Ishikawa (cell line): ENCODE data around the gene DISP3.

Source experiments
- CEBPB ChIP-seq: IDR thresholded peaks from 2 replicates; pipeline ENCODE4 v1.6.1; 2012
- CREB1 ChIP-seq: IDR thresholded peaks from 2 replicates; pipeline ENCODE4 v1.6.1; 2012; ENCODE audit warnings: low read depth
- EP300 ChIP-seq: IDR thresholded peaks from 2 replicates; pipeline ENCODE4 v1.6.1; 2012; ENCODE audit warnings: borderline replicate concordance
- NFIC ChIP-seq: IDR thresholded peaks from 2 replicates; pipeline ENCODE4 v1.6.1; 2012
- TAF1 ChIP-seq: IDR thresholded peaks from 2 replicates; pipeline ENCODE4 v1.6.1; 2012; ENCODE audit warnings: low read depth, mild to moderate bottlenecking
- TCF12 ChIP-seq: IDR thresholded peaks from 2 replicates; pipeline ENCODE4 v1.6.1; 2012; ENCODE audit warnings: low read depth
- TEAD4 ChIP-seq: IDR thresholded peaks from 2 replicates; pipeline ENCODE4 v1.6.1; 2012
- ZBTB7A ChIP-seq: IDR thresholded peaks from 2 replicates; pipeline ENCODE4 v1.6.1; 2012; ENCODE audit warnings: low read depth
- TF ChIP-seq, protein P1 (sequence below): IDR thresholded peaks from 2 replicates; pipeline ENCODE4 v1.6.1; 2012
- TF ChIP-seq, protein P2 (sequence below): IDR thresholded peaks from 2 replicates; pipeline ENCODE4 v1.6.1; 2012; ENCODE audit warnings: low read depth, mild to moderate bottlenecking

DNA sequence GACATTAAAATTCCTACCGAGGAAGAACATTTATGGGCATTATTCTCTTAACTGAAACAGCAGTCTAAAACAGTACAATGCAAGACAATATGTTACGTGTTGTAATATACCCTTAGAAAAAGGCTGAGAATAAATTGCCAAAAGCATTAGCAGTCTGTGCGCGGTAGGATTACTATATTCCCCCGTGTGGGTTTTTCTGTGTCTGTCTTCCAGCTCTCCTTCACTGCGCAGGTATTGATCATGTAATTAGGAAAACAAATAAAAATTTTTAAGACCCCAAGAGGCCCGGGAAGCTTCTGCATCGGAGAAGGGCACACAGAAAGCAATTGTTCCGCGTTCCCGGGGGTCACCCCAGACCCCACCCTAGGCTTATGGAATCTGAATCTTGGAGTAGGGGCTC lies 106.4 kb downstream of the DISP3 start:
- TF ChIP-seq, protein P1, sequence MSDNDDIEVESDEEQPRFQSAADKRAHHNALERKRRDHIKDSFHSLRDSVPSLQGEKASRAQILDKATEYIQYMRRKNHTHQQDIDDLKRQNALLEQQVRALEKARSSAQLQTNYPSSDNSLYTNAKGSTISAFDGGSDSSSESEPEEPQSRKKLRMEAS = no peak
- TF ChIP-seq, protein P2, sequence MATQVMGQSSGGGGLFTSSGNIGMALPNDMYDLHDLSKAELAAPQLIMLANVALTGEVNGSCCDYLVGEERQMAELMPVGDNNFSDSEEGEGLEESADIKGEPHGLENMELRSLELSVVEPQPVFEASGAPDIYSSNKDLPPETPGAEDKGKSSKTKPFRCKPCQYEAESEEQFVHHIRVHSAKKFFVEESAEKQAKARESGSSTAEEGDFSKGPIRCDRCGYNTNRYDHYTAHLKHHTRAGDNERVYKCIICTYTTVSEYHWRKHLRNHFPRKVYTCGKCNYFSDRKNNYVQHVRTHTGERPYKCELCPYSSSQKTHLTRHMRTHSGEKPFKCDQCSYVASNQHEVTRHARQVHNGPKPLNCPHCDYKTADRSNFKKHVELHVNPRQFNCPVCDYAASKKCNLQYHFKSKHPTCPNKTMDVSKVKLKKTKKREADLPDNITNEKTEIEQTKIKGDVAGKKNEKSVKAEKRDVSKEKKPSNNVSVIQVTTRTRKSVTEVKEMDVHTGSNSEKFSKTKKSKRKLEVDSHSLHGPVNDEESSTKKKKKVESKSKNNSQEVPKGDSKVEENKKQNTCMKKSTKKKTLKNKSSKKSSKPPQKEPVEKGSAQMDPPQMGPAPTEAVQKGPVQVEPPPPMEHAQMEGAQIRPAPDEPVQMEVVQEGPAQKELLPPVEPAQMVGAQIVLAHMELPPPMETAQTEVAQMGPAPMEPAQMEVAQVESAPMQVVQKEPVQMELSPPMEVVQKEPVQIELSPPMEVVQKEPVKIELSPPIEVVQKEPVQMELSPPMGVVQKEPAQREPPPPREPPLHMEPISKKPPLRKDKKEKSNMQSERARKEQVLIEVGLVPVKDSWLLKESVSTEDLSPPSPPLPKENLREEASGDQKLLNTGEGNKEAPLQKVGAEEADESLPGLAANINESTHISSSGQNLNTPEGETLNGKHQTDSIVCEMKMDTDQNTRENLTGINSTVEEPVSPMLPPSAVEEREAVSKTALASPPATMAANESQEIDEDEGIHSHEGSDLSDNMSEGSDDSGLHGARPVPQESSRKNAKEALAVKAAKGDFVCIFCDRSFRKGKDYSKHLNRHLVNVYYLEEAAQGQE = no peak
- TF ChIP-seq TAF1 (no peak), CREB1 (no peak), CEBPB (no peak), EP300 (no peak), NFIC (no peak), ZBTB7A (no peak), TEAD4 (no peak), TCF12 (no peak)
